Gastroesophageal sphincter (tissue), 3 donors: Measurements from ENCODE around the gene MTMR12.
"Not testable (repeated sequence)": the region's sequence is repeated elsewhere in the genome, so short reads cannot be mapped to it uniquely, and the experiment has no call there.

Experiments
- EP300 ChIP-seq: sonication (generic); formaldehyde crosslinking; IDR thresholded peaks from one replicate; pipeline ENCODE4 v1.6.1; 2017; ENCODE audit warnings: antibody characterized with exemption, mild to moderate bottlenecking
- POLR2A ChIP-seq, 2 donors: fragments of 450-650 bp; IDR thresholded peaks; one replicate each; pipeline ENCODE4 v1.6.1; 2017; ENCODE audit warnings: antibody characterized with exemption in 2 of 2, mild to moderate bottlenecking in 2 of 2, moderate library complexity in 1 of 2
- POLR2AphosphoS5 ChIP-seq: sonication (generic); formaldehyde crosslinking; IDR thresholded peaks from one replicate; pipeline ENCODE4 v1.6.1; 2017; ENCODE audit warnings: antibody characterized with exemption
- TF ChIP-seq, protein P1 (sequence below), 4 experiments: fragments of 200-600 bp in 2 of 4; fragments of 450-650 bp in 2 of 4; sonication (generic) in 1 of 4; IDR thresholded peaks; one replicate each; pipeline ENCODE4 v1.5.1; 2017 to 2019; ENCODE audit warnings: antibody characterized with exemption in 4 of 4, mild to moderate bottlenecking in 2 of 4, moderate library complexity in 2 of 4

DNA sequence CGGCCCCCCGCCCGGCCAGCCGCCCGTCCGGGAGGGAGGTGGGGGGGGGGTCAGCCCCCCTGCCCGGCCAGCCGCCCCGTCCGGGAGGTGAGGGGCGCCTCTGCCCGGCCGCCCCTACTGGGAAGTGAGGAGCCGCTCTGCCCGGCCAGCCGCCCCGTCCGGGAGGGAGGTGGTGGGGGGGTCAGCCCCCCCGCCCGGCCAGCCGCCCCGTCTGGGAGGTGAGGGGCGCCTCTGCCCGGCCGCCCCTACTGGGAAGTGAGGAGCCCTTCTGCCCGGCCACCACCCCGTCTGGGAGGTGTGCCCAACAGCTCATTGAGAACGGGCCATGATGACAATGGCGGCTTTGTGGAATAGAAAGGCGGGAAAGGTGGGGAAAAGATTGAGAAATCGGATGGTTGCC, 103.9 kb downstream of the MTMR12 start:
- TF ChIP-seq, protein P1, sequence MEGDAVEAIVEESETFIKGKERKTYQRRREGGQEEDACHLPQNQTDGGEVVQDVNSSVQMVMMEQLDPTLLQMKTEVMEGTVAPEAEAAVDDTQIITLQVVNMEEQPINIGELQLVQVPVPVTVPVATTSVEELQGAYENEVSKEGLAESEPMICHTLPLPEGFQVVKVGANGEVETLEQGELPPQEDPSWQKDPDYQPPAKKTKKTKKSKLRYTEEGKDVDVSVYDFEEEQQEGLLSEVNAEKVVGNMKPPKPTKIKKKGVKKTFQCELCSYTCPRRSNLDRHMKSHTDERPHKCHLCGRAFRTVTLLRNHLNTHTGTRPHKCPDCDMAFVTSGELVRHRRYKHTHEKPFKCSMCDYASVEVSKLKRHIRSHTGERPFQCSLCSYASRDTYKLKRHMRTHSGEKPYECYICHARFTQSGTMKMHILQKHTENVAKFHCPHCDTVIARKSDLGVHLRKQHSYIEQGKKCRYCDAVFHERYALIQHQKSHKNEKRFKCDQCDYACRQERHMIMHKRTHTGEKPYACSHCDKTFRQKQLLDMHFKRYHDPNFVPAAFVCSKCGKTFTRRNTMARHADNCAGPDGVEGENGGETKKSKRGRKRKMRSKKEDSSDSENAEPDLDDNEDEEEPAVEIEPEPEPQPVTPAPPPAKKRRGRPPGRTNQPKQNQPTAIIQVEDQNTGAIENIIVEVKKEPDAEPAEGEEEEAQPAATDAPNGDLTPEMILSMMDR (IDR thresholded peaks at IDR 0.05): not testable (repeated sequence)
- not testable (repeated sequence) for TF ChIP-seq EP300; POLR2A (IDR thresholded peaks at IDR 0.05); POLR2AphosphoS5
